HepG2 (cell line): Measurements from ENCODE around the gene AGAP1. TPM values are rescaled to one million over a fixed set of nuclear protein-coding genes. Genes with fewer than 3 reads are reported as not detected.

ENCODE experiments used
- ATAC-seq: fragments of 200-7000 bp; cut with Tn5 transposase; 3 replicates; pipeline ENCODE4 v1.9.1; 2020; ENCODE audit warnings: mild to moderate bottlenecking, moderate library complexity
- BruUV-seq: library from RNA; stranded (reverse); fragments of 400-500 nt; replicated peaks from 2 replicates; lab custom pipeline; 2021; lab: Mats Ljungman, UMichigan
- CTCF ChIA-PET: fragments of 300-600 bp; formaldehyde crosslinking; extraction: SDS; loops from one replicate; lab custom pipeline; 2021; ENCODE audit warnings: low total read pairs, inconsistent platforms, low intra/inter-chr PET ratio; lab: Yijun Ruan, JAX
- POLR2A ChIA-PET: fragments of 350-600 bp; sonication (Branson Sonifier 250); formaldehyde crosslinking; loops from one replicate; lab custom pipeline; 2020; ENCODE audit warnings: antibody characterized with exemption, inconsistent platforms; lab: Yijun Ruan, JAX
- DNase-seq: peaks from one replicate; pipeline ENCODE4 v3.0.0-alpha.2; 2015; ENCODE audit warnings: low spot score
- FAIRE-seq: peaks from 3 replicates; lab custom pipeline; 2011; peaks lifted over from hg19 to GRCh38; lab: Jason Lieb, UNC
- H2AFZ ChIP-seq: one replicate; pipeline ENCODE4 v1.6.1; 2011; ENCODE audit warnings: low read length, inconsistent platforms
- H3K27ac ChIP-seq: fragments of 300-600 bp; 3 replicates; pipeline ENCODE4 v1.8.0; 2011; ENCODE audit warnings: mixed run types, mild to moderate bottlenecking, mixed read lengths, low read length, inconsistent platforms; ENCODE audit not compliant: insufficient read depth; ENCODE audit errors: extremely low read length
- H3K27me3 ChIP-seq, 2 experiments: fragments of 200-600 bp in 1 of 2; 2 replicates in 1 of 2; 3 replicates in 1 of 2; pipeline versions ENCODE4 v1.6.0 to v1.8.0; 2011; ENCODE audit warnings: low read length in 2 of 2, mild to moderate bottlenecking in 2 of 2, moderate library complexity in 2 of 2, inconsistent platforms in 1 of 2; ENCODE audit not compliant: insufficient read depth in 2 of 2, control insufficient read depth in 1 of 2
- H3K36me3 ChIP-seq, 2 experiments: fragments of 200-600 bp in 1 of 2; replicated peaks in 1 of 2; 2 replicates in 1 of 2; 3 replicates in 1 of 2; pipeline versions ENCODE4 v1.5.1 to v1.8.0; 2011; ENCODE audit warnings: low read length in 2 of 2, inconsistent platforms in 1 of 2; ENCODE audit not compliant: insufficient read depth in 2 of 2, control insufficient read depth in 1 of 2
- H3K4me1 ChIP-seq: 2 replicates; pipeline ENCODE4 v1.5.1; 2012; ENCODE audit warnings: low read length, inconsistent platforms; ENCODE audit not compliant: insufficient read depth
- H3K4me2 ChIP-seq: 2 replicates; pipeline ENCODE4 v1.6.0; 2011; ENCODE audit warnings: low read depth, low read length, inconsistent platforms
- H3K4me3 ChIP-seq, 3 experiments: fragments of 200-600 bp in 1 of 3; sonication (generic), shearing (Covaris generic) in 1 of 3; replicated peaks in 1 of 3; 2 replicates each; pipeline ENCODE4 v1.5.1; 2011 to 2016; ENCODE audit warnings: low read length in 3 of 3, inconsistent platforms in 2 of 3, low read depth in 2 of 3, mild to moderate bottlenecking in 2 of 3, control low read depth in 1 of 3, mixed read lengths in 1 of 3; ENCODE audit not compliant: insufficient read depth in 1 of 3
- H3K79me2 ChIP-seq: one replicate; pipeline ENCODE4 v1.6.1; 2011; ENCODE audit warnings: low read length, inconsistent platforms; ENCODE audit not compliant: insufficient read depth
- H3K9ac ChIP-seq: 2 replicates; pipeline ENCODE4 v1.6.0; 2011; ENCODE audit warnings: mild to moderate bottlenecking, low read depth, low read length, inconsistent platforms; ENCODE audit not compliant: insufficient read depth
- H3K9me3 ChIP-seq: 2 replicates; pipeline ENCODE4 v1.5.1; 2012; ENCODE audit warnings: mild to moderate bottlenecking, low read length
- H4K20me1 ChIP-seq: 2 replicates; pipeline ENCODE4 v1.6.0; 2011; ENCODE audit warnings: inconsistent platforms, mild to moderate bottlenecking, low read length, moderate library complexity; ENCODE audit not compliant: insufficient read depth
- FOXP1 ChIP-seq, 2 experiments: fragments of 450-650 bp in 1 of 2; IDR thresholded peaks; 2 replicates each; pipeline ENCODE4 v1.6.1; 2017 to 2018; ENCODE audit warnings: antibody characterized with exemption in 1 of 2
- HIVEP1 ChIP-seq: sonication (generic); formaldehyde crosslinking; IDR thresholded peaks from 2 replicates; pipeline ENCODE4 v1.4.0; 2020; ENCODE audit warnings: mild to moderate bottlenecking, missing genetic modification reagents
- KAT7 ChIP-seq: IDR thresholded peaks from 2 replicates; pipeline ENCODE4 v1.6.1; 2018; ENCODE audit warnings: borderline replicate concordance, missing compliant biosample characterization
- KDM2A ChIP-seq: sonication (generic); formaldehyde crosslinking; IDR thresholded peaks from 2 replicates; pipeline ENCODE4 v1.4.0; 2020; ENCODE audit warnings: low read depth, missing genetic modification reagents, borderline replicate concordance
- ZMYM4 ChIP-seq: sonication (generic); formaldehyde crosslinking; IDR thresholded peaks from 2 replicates; pipeline ENCODE4 v1.8.1; 2023; ENCODE audit warnings: mild to moderate bottlenecking, missing genetic modification reagents
- ZNF530 ChIP-seq: sonication (generic); formaldehyde crosslinking; IDR thresholded peaks from 2 replicates; pipeline ENCODE4 v1.5.0; 2020; ENCODE audit warnings: low read depth, mild to moderate bottlenecking, missing genetic modification reagents
- ZNF616 ChIP-seq: sonication (generic); formaldehyde crosslinking; IDR thresholded peaks from 2 replicates; pipeline ENCODE4 v1.5.0; 2020; ENCODE audit warnings: low read depth, mild to moderate bottlenecking, missing genetic modification reagents
- ZNF747 ChIP-seq: sonication (generic); formaldehyde crosslinking; IDR thresholded peaks from 2 replicates; pipeline ENCODE4 v1.8.1; 2023; ENCODE audit warnings: missing genetic modification reagents, mild to moderate bottlenecking, borderline replicate concordance
- ZNF777 ChIP-seq: sonication (generic); formaldehyde crosslinking; IDR thresholded peaks from 2 replicates; pipeline ENCODE4 v1.4.0; 2020; ENCODE audit warnings: missing genetic modification reagents
- WGBS: methylation state at CpG from one replicate; pipeline ENCODE4 v1.1.6; 2017; ENCODE audit warnings: low lambda C conversion rate; 5-methylcytosine and 5-hydroxymethylcytosine counted together
- in situ Hi-C: cut with HindIII; loops from 2 replicates; pipeline ENCODE4 v1.10.0; 2017; ENCODE audit warnings: low pct_unique_long_range_greater_than_20kb; ENCODE audit not compliant: extremely low pct_ligation_motif_present
- intact Hi-C: fragments of 100-400 bp; cut with micrococcal nuclease; formaldehyde crosslinking; loops from one replicate; pipeline ENCODE4 v1.10.0; 2022; ENCODE audit not compliant: unreplicated experiment
- polyA plus RNA-seq, 8 experiments: library from polyadenylated mRNA; depleted of rRNA in 3 of 8; stranded (reverse) in 7 of 8; unstranded in 1 of 8; fragments of >200 nt; fragmentation: Illumina TruSeq in 4 of 8; extraction: Trizol in 4 of 8; gene quantifications; 2 replicates each; pipeline versions ENCODE4 v1.2.1 to v1.2.3, GENCODE V29; 2011 to 2016; ENCODE audit warnings: low read depth in 4 of 8, missing spikeins in 1 of 8, mixed read lengths in 1 of 8; ENCODE audit not compliant: insufficient read depth in 1 of 8
- total RNA-seq, 5 experiments: library from RNA; depleted of rRNA; stranded (reverse); fragments of >200 nt; fragmentation: Illumina TruSeq; extraction: Trizol; gene quantifications; 2 replicates each; pipeline ENCODE4 v1.2.3, GENCODE V29; 2016; ENCODE audit warnings: low read depth in 1 of 5
- TF ChIP-seq, protein P1 (sequence below): sonication (generic); formaldehyde crosslinking; IDR thresholded peaks from 2 replicates; pipeline ENCODE4 v1.9.0; 2022; ENCODE audit warnings: low read depth, missing genetic modification reagents
- TF ChIP-seq, protein P2 (sequence below): sonication (generic); formaldehyde crosslinking; IDR thresholded peaks from 2 replicates; pipeline ENCODE4 v1.8.0; 2022; ENCODE audit warnings: mild to moderate bottlenecking, missing genetic modification reagents, moderate library complexity

Gene AGAP1
- total and polyA plus RNA-seq, 2 of the 13 experiments (the other 11 are each of a cell fraction or from before 2014, with no cell fraction given): 21.2 to 32.7 TPM

DNA sequence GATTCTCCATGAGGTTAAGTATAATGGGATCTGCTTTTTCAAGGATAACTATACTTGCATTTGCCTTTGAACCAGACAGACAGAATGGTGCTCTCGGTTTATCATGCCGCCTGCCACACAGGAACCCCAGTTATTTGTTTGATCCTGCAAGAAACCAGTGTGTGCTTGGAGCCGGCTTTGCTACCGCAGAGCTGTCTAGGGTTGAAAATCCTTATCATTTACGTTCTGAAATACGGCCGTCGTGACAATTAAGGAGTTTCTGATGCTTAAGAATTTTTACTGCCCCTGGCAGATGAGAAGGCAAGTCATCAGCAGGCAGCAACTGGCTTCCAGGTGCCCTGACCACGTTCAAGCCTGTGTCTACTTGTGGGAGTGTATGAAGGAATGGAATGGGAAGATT lies 562.3 kb downstream of the AGAP1 start:
- CTCF ChIA-PET: no interaction called here
- no peak for ATAC-seq

More for the DNA sequence above, 562.3 kb downstream of the AGAP1 start:
- H3K27me3 ChIP-seq: no peaks in the 10 kb centered on the region
- POLR2A ChIA-PET: no interaction called here
- H2AFZ ChIP-seq: no peak overlapping the region
- BruUV-seq: no TSS peak
- no peak overlapping the region for H3K9ac ChIP-seq
- WGBS: 98% methylated on average over 9 of the region's 9 CpGs
- H3K4me3 ChIP-seq: no peak overlapping the region
- H3K79me2 ChIP-seq: no peaks in the 10 kb centered on the region
- peaks cover 0 to 15% of the 10 kb centered on the region in 2 experiments; a peak in 4 of 5 replicates for H3K36me3 ChIP-seq
- in situ Hi-C loops: no loop called here
- FAIRE-seq: no peak
- no peaks in the 10 kb centered on the region for H3K4me1 ChIP-seq
- H4K20me1 ChIP-seq: no peaks in the 10 kb centered on the region
- no peak overlapping the region for H3K4me2 ChIP-seq
- H3K9me3 ChIP-seq: no peaks in the 10 kb centered on the region
- no peak overlapping the region for H3K27ac ChIP-seq
- no peak for DNase-seq
- TF ChIP-seq, protein P1, sequence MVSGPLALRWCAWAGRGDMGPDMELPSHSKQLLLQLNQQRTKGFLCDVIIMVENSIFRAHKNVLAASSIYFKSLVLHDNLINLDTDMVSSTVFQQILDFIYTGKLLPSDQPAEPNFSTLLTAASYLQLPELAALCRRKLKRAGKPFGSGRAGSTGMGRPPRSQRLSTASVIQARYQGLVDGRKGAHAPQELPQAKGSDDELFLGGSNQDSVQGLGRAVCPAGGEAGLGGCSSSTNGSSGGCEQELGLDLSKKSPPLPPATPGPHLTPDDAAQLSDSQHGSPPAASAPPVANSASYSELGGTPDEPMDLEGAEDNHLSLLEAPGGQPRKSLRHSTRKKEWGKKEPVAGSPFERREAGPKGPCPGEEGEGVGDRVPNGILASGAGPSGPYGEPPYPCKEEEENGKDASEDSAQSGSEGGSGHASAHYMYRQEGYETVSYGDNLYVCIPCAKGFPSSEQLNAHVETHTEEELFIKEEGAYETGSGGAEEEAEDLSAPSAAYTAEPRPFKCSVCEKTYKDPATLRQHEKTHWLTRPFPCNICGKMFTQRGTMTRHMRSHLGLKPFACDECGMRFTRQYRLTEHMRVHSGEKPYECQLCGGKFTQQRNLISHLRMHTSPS (CRISPR knock-in tag): no peak
- no peak for TF ChIP-seq KAT7 (CRISPR knock-in tag)
- no peak for TF ChIP-seq ZNF530
- no peak for TF ChIP-seq KDM2A (CRISPR knock-in tag)
- no peak for TF ChIP-seq HIVEP1 (CRISPR knock-in tag)
- no peak for TF ChIP-seq ZNF747 (CRISPR knock-in tag)
- no peak for TF ChIP-seq ZMYM4
- TF ChIP-seq, protein P2, sequence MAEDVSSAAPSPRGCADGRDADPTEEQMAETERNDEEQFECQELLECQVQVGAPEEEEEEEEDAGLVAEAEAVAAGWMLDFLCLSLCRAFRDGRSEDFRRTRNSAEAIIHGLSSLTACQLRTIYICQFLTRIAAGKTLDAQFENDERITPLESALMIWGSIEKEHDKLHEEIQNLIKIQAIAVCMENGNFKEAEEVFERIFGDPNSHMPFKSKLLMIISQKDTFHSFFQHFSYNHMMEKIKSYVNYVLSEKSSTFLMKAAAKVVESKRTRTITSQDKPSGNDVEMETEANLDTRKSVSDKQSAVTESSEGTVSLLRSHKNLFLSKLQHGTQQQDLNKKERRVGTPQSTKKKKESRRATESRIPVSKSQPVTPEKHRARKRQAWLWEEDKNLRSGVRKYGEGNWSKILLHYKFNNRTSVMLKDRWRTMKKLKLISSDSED (CRISPR knock-in tag): no peak
- no peak for TF ChIP-seq FOXP1 (IDR thresholded peaks at IDR 0.05)
- no peak for TF ChIP-seq FOXP1 (CRISPR knock-in tag; IDR thresholded peaks at IDR 0.05)
- no peak for TF ChIP-seq ZNF777 (CRISPR knock-in tag)
- no peak for TF ChIP-seq ZNF616 (CRISPR knock-in tag)
- intact Hi-C loops: no loop called here
